ENCODE measurements around the gene PPFIA4. TPM values are rescaled to one million over a fixed set of nuclear protein-coding genes. Genes with fewer than 3 reads are reported as not detected.
A peak's percentile ranks its signal among the peaks of the same experiment; 100 is the strongest.

PPFIA4 gene
- total and polyA plus RNA-seq, 11 donors = 11.2 to 50.3 (median 35.5) TPM

DNA sequence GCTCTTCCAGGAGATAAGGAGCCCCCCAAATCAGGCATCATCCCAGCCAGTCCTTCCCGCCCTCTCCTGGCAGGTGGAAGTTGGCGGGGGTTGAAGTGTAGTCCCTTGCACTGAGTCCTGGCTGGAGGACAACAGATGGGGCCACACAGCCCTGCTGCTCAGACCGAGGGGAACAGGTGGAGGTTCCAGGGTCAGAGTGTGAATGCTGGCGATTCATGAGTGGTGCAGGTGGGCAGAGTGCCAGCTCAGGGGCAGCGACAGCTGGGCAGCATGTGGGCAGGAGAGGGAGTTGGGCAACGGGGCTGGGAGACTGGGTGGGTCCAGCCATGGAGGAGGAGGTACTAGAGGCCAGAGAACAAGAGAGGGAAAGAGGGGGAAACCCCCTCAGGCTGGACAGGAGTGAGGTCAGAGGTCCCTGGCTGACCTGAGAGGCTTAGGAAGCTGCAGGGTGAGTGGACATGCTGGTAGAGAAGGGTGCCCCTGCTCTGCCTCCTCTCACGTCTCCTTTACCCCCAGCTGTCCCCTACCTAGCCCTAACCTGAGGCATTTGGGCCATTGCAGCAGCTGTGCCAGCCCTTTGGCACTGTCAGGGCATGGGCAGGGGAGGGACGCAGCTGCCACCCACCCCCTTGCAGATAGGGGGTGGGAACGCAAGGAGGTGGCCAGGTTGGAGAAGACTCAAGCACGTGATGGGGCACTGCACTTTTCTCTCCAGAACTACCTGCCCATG lies 90.0 kb downstream of the PPFIA4 start:
- no peak for DNase-seq
- intact Hi-C loops (cut with DNase I) = loop anchor here in 8 of 10 donors (2.0 to 5.0 kb wide), 4 partner anchors 56 to 101 kb away; no protein-coding TSS in a partner anchor
- Histone ChIP-seq H3K4me3 (no peak overlapping the region), H3K4me1 (peaks cover 0 to 11% (median 3%) of the 10 kb centered on the region in 12 donors), H3K9me3 (no peaks in the 10 kb centered on the region), H3K27me3 (peaks cover 0 to 48% (median 12%) of the 10 kb centered on the region in 9 donors), H3K27ac (no peak overlapping the region), H3K36me3 (no peaks in the 10 kb centered on the region)
- ATAC-seq = no peak
- WGBS, 4 donors = 67 to 75% (median 70%) methylated on average over 9 to 10 of the region's 10 CpGs
- TF ChIP-seq POLR2A (IDR thresholded peaks at IDR 0.05) = no peak
- TF ChIP-seq, protein P1, sequence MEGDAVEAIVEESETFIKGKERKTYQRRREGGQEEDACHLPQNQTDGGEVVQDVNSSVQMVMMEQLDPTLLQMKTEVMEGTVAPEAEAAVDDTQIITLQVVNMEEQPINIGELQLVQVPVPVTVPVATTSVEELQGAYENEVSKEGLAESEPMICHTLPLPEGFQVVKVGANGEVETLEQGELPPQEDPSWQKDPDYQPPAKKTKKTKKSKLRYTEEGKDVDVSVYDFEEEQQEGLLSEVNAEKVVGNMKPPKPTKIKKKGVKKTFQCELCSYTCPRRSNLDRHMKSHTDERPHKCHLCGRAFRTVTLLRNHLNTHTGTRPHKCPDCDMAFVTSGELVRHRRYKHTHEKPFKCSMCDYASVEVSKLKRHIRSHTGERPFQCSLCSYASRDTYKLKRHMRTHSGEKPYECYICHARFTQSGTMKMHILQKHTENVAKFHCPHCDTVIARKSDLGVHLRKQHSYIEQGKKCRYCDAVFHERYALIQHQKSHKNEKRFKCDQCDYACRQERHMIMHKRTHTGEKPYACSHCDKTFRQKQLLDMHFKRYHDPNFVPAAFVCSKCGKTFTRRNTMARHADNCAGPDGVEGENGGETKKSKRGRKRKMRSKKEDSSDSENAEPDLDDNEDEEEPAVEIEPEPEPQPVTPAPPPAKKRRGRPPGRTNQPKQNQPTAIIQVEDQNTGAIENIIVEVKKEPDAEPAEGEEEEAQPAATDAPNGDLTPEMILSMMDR (IDR thresholded peaks at IDR 0.05) = no peak

DNA sequence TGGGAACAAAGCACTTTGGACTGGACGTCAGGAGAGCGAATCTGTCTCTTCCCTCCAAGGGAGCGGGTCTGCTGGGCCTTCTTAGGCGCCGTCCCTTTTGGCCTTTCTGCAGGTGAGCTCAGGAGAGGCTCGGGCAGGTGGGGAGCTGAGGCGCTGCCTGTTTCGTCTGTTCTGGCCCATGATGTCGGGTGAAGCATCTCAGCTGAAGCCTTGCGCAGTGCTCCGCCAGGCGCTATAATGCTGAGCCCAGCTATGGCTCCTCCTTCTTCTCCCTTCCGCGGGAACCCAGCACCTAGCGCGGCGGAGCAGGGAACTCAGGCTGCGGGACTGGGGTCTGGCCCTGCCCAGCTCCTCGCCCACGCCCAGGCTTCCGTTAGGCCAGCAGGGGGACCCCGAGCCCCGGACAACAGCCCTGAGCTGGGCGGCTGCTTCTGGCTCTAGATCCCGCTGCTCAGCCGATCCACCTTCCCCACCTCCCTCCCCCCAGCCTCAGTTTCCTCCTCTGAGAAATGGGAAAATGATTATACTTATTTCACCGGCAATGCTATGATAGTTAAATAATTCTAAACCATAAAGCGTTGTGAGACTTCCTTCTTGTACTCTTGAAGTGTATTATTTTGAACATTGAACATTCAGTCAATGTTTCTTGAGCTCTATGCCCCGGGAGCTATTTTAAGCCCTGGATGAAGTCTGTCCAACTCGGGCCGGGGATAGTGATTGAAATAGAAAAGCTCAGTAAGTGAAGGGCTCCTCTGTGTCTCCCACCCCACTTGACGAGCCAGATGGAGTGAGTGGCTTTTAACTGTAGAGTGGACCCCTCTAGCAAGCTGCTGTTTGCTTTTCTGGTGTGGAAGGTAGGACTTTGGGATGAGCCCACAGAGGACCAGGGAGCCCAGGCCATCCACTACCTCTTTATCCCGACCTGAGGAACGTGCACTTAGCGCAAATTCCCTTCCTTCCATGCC lies 91.6 kb downstream of the PPFIA4 start:
- H3K36me3 ChIP-seq = no peaks in the 10 kb centered on the region
- H3K27me3 ChIP-seq = peaks cover 0 to 54% (median 12%) of the 10 kb centered on the region in 9 donors
- H3K27ac ChIP-seq = no peak overlapping the region
- peak; percentile 83 to 97 (median 94) for ATAC-seq
- no peak for TF ChIP-seq POLR2A (IDR thresholded peaks at IDR 0.05)
- TF ChIP-seq, protein P1 (IDR thresholded peaks at IDR 0.05) = peak; percentile 61 to 83 (median 78)
- H3K9me3 ChIP-seq = no peaks in the 10 kb centered on the region
- peak; percentile 74 to 87 (median 80) for DNase-seq
- 19 to 25% (median 22%) methylated on average over 26 to 35 of the region's 35 CpGs for WGBS, 4 donors
- H3K4me3 ChIP-seq = no peak overlapping the region
- intact Hi-C loops (cut with DNase I) = loop anchor here (1.0 to 5.0 kb wide), 8 partner anchors 54 to 99 kb away; no protein-coding TSS in a partner anchor
- peaks cover 0 to 11% (median 3%) of the 10 kb centered on the region in 12 donors for H3K4me1 ChIP-seq

DNA sequence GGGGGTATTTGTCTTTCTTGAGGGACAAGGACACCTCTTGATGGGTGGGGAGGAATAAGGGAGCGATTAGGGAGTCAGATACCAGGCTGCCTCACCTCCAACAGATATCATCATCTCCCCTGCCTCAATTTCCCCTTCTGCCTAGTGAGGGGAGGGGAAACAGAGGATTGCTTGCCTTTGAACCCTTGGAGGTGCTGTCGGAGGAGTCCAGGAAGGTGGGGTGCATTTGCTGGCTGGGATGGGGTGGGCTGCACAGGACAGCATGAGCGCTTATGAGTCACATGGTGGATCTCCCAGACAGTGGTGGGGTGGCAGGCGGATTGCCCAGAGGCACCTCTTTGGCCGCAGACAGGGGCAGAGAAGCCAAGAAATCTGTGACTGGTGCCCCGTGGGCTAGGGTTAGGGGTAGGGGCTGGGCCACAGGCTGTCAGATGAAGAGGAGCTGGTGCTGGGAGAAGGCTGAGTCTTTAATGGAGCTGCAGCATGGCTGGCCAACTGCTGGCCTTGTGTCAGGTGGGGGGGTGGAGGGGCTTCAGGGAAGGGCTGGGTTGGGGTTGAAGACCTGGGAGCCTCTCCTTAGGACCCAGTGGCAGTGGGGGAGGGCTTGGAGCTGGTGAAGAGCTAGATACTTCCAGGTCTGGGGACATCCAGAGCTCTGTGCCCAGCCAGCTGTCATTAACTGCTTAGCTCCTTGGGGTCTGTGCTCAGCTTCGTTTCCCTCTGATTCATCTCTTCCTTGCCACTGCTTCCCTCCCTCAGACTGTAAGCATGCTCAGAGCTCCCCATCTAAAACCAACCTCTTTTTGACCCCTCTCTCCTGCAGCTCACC lies 94.2 kb downstream of the PPFIA4 start:
- Histone ChIP-seq H3K4me1 (peaks cover 0 to 11% (median 3%) of the 10 kb centered on the region in 12 donors), H3K4me3 (no peak overlapping the region), H3K9me3 (no peaks in the 10 kb centered on the region), H3K27ac (no peak overlapping the region), H3K27me3 (peaks cover 0 to 70% (median 12%) of the 10 kb centered on the region in 9 donors), H3K36me3 (no peaks in the 10 kb centered on the region)
- TF ChIP-seq, protein P1 (IDR thresholded peaks at IDR 0.05) = no peak
- no peak for TF ChIP-seq POLR2A (IDR thresholded peaks at IDR 0.05)
- intact Hi-C loops (cut with DNase I) = no loop called here
- ATAC-seq (no peak), DNase-seq (no peak)
- 76 to 85% (median 80%) methylated on average over 7 of the region's 7 CpGs for WGBS, 4 donors
